Panc1 (cell line): ENCODE data around the gene IFNAR1.

ENCODE experiments used
- CTCF ChIP-seq: fragments of 450-650 bp; IDR thresholded peaks from 2 replicates; pipeline ENCODE4 v1.5.1; 2017; ENCODE audit warnings: mild to moderate bottlenecking
- POLR2AphosphoS5 ChIP-seq: IDR thresholded peaks from 2 replicates; pipeline ENCODE4 v1.6.1; 2012; ENCODE audit warnings: mild to moderate bottlenecking, low read depth, low read length, moderate library complexity
- REST ChIP-seq, 2 experiments: IDR thresholded peaks; 2 replicates each; pipeline ENCODE4 v1.6.1; 2011 to 2012; ENCODE audit warnings: low read depth in 2 of 2, control low read depth in 1 of 2, low read length in 1 of 2, mild to moderate bottlenecking in 1 of 2, moderate library complexity in 1 of 2; ENCODE audit not compliant: insufficient read depth in 1 of 2
- TCF7L2 ChIP-seq: IDR thresholded peaks from 2 replicates; pipeline ENCODE4 v1.6.1; 2011; ENCODE audit warnings: mild to moderate bottlenecking, low read depth, low read length, inconsistent platforms

- no peak for TF ChIP-seq POLR2AphosphoS5
- no peak for TF ChIP-seq CTCF
- TF ChIP-seq REST (IDR thresholded peaks at IDR 0.05; ENCODE audit: insufficient read depth in 1 of 2, low read depth in 2 of 2, low read length in 1 of 2): no peak
- no peak for TF ChIP-seq TCF7L2
These were observed 15.0 kb upstream of the IFNAR1 start for GRCh38 chr21:33309778-33310177.
